HL-60 (cell line): ENCODE data around the gene ZBTB34.

Experiments
- DNase-seq, 2 experiments: peaks; one replicate each; pipeline ENCODE4 v3.0.0-alpha.2; 2010 to 2020; ENCODE audit warnings: low read depth in 1 of 2, low spot score in 1 of 2
- H3K27ac ChIP-seq: fragments of 250-450 bp; sonication (Bioruptor Pico); replicated peaks from 2 replicates; pipeline ENCODE4 v1.5.1; 2020; ENCODE audit warnings: mild to moderate bottlenecking, moderate library complexity
- H3K27me3 ChIP-seq: fragments of 250-450 bp; sonication (Bioruptor Pico); 2 replicates; pipeline ENCODE4 v1.5.1; 2021; ENCODE audit warnings: mild to moderate bottlenecking, moderate library complexity; ENCODE audit not compliant: insufficient read depth, poor library complexity, severe bottlenecking
- H3K4me3 ChIP-seq: replicated peaks from 2 replicates; pipeline ENCODE4 v1.5.1; 2011; ENCODE audit warnings: mild to moderate bottlenecking, control low read depth, low read length; ENCODE audit not compliant: insufficient read depth
- GABPA ChIP-seq: IDR thresholded peaks from 2 replicates; pipeline ENCODE4 v1.6.1; 2012; ENCODE audit warnings: low read depth
- POLR2AphosphoS5 ChIP-seq: IDR thresholded peaks from 2 replicates; pipeline ENCODE4 v1.6.1; 2012; ENCODE audit warnings: low read depth
- SPI1 ChIP-seq: IDR thresholded peaks from 2 replicates; pipeline ENCODE4 v1.6.1; 2012; ENCODE audit warnings: low read depth, mild to moderate bottlenecking, borderline replicate concordance
- TF ChIP-seq, protein P1 (sequence below): IDR thresholded peaks from one replicate; pipeline ENCODE4 v1.5.1; 2011; ENCODE audit warnings: low read length, control low read depth, inconsistent platforms; ENCODE audit not compliant: insufficient read depth
- TF ChIP-seq, protein P2 (sequence below): IDR thresholded peaks from 2 replicates; pipeline ENCODE4 v1.6.1; 2012; ENCODE audit warnings: low read depth; ENCODE audit not compliant: insufficient replicate concordance

The ZBTB34 gene

DNA sequence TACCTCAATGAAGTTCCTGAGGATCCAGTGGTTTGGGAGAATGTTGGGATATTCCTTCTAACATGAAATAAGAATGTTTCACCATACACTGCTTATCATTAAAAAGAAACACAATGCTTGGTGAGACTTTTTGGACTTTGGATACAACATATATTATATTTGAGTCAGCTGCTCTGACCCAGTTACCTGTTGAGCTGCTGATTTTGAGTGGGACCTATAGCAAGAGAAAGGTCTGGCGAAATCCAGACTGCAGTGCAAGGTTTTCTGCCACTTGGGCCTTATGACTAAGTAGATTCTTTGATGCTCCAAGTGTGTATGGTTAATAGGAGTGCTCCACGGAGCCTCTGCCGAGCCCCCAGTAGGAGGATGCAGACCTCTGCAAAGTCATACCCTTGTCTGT, 44.1 kb downstream of the ZBTB34 start:
- Histone ChIP-seq H3K4me3 (no peak overlapping the region), H3K27ac (no peak overlapping the region), H3K27me3 (no peaks in the 10 kb centered on the region)
- no peak for DNase-seq
- TF ChIP-seq, protein P1, sequence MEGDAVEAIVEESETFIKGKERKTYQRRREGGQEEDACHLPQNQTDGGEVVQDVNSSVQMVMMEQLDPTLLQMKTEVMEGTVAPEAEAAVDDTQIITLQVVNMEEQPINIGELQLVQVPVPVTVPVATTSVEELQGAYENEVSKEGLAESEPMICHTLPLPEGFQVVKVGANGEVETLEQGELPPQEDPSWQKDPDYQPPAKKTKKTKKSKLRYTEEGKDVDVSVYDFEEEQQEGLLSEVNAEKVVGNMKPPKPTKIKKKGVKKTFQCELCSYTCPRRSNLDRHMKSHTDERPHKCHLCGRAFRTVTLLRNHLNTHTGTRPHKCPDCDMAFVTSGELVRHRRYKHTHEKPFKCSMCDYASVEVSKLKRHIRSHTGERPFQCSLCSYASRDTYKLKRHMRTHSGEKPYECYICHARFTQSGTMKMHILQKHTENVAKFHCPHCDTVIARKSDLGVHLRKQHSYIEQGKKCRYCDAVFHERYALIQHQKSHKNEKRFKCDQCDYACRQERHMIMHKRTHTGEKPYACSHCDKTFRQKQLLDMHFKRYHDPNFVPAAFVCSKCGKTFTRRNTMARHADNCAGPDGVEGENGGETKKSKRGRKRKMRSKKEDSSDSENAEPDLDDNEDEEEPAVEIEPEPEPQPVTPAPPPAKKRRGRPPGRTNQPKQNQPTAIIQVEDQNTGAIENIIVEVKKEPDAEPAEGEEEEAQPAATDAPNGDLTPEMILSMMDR = no peak
- TF ChIP-seq POLR2AphosphoS5 (no peak), GABPA (no peak), SPI1 (no peak)
- TF ChIP-seq, protein P2, sequence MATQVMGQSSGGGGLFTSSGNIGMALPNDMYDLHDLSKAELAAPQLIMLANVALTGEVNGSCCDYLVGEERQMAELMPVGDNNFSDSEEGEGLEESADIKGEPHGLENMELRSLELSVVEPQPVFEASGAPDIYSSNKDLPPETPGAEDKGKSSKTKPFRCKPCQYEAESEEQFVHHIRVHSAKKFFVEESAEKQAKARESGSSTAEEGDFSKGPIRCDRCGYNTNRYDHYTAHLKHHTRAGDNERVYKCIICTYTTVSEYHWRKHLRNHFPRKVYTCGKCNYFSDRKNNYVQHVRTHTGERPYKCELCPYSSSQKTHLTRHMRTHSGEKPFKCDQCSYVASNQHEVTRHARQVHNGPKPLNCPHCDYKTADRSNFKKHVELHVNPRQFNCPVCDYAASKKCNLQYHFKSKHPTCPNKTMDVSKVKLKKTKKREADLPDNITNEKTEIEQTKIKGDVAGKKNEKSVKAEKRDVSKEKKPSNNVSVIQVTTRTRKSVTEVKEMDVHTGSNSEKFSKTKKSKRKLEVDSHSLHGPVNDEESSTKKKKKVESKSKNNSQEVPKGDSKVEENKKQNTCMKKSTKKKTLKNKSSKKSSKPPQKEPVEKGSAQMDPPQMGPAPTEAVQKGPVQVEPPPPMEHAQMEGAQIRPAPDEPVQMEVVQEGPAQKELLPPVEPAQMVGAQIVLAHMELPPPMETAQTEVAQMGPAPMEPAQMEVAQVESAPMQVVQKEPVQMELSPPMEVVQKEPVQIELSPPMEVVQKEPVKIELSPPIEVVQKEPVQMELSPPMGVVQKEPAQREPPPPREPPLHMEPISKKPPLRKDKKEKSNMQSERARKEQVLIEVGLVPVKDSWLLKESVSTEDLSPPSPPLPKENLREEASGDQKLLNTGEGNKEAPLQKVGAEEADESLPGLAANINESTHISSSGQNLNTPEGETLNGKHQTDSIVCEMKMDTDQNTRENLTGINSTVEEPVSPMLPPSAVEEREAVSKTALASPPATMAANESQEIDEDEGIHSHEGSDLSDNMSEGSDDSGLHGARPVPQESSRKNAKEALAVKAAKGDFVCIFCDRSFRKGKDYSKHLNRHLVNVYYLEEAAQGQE = no peak

DNA sequence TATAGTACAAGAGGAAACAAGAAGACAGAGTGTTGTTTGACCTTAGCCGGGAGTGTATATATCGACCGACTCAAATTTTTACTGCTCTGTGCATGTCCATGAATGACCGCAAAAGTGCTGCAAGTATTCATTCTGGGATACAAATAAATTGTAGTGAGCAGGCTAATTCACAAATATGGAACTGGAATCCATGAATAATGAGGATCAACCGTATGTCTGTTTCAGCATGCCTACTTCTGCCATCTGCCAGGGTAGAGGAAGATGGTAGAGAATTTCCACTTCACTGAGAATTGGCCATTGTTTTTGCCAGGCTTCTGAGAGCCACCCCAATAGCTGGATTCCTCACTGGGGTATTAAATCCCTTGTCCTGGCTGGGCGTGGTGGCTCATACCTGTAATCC, 45.7 kb downstream of the ZBTB34 start:
- DNase-seq = no peak
- TF ChIP-seq, protein P2 = no peak
- TF ChIP-seq, protein P1 = no peak
- H3K27ac ChIP-seq = no peak overlapping the region
- peaks cover 1% of the 10 kb centered on the region for H3K27me3 ChIP-seq
- no peak overlapping the region for H3K4me3 ChIP-seq

DNA sequence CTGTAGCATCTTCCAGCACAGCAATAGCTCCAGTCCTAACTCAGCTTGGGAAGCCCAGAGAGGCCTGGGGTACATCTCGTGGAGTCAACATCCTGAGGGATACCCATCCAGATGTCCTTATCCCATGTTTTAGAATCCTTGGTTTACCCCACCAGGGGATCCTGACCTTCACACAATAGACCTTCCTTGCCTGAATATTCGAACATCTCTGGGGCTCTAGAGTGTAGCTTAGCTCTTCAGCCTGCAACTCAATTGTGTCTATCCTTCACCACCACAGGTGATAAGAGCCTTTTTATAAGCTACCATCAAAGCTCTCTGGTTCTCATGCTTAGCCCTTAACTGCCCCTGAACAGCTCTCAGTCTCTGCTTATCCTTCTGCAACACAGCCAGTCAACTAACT, 46.6 kb downstream of the ZBTB34 start:
- Histone ChIP-seq H3K27me3 (peaks cover 3% of the 10 kb centered on the region), H3K4me3 (no peak overlapping the region), H3K27ac (no peak overlapping the region)
- no peak for DNase-seq
- TF ChIP-seq SPI1 = no peak
- TF ChIP-seq GABPA = no peak
- TF ChIP-seq, protein P2 = no peak
- TF ChIP-seq, protein P1 = no peak
- TF ChIP-seq POLR2AphosphoS5 = no peak
